Measurements from ENCODE around the gene EPHA1. TPM values are rescaled to one million over a fixed set of nuclear protein-coding genes. Genes with fewer than 3 reads are reported as not detected.
A peak's percentile ranks its signal among the peaks of the same experiment; 100 is the strongest.

The EPHA1 gene
- total RNA-seq, 4 donors from 2014 or later, result 0.17 to 0.23 TPM; not detected in 2

- TF ChIP-seq POLR2A (IDR thresholded peaks at IDR 0.05; ENCODE audit: low read depth) (no peak), EP300 (IDR thresholded peaks at IDR 0.05) (no peak), CTCF (IDR thresholded peaks at IDR 0.05) (no peak), POLR2AphosphoS5 (IDR thresholded peaks at IDR 0.05) (no peak)
- Histone ChIP-seq H3K4me1 (peaks cover 38 to 49% (median 44%) of the 10 kb centered on the region in 4 donors), H3K27me3 (no peaks in the 10 kb centered on the region), H3K9me3 (no peaks in the 10 kb centered on the region), H3K36me3 (peaks cover 0 to 18% (median 10%) of the 10 kb centered on the region in 4 donors), H3K4me3 (no peak overlapping the region), H3K27ac (replicated peaks in 1 of 4) (peak overlapping the region in 1 of 4 donors; percentile 11)
- DNase-seq (ENCODE audit: extremely low spot score), result no peak
- intact Hi-C loops (cut with DNase I), result no loop called here
- 63% methylated on average over 5 of the region's 7 CpGs for WGBS
These were observed 12.5 kb downstream of the EPHA1 start for GRCh38 chr7:143396182-143396581.

GRCh38 chr7:143395187-143396149 is 13.2 kb downstream of the EPHA1 start:
- Histone ChIP-seq H3K27ac (replicated peaks in 1 of 4) (peak overlapping the region in 2 of 4 donors; percentile 10 to 11), H3K36me3 (peaks cover 0 to 25% (median 16%) of the 10 kb centered on the region in 4 donors), H3K4me1 (peaks cover 45 to 56% (median 51%) of the 10 kb centered on the region in 4 donors), H3K9me3 (no peaks in the 10 kb centered on the region), H3K4me3 (no peak overlapping the region), H3K27me3 (no peaks in the 10 kb centered on the region)
- DNase-seq (ENCODE audit: extremely low spot score), result no peak
- no peak for TF ChIP-seq POLR2AphosphoS5 (IDR thresholded peaks at IDR 0.05)
- peak in 1 of 3 experiments; percentile 21 for TF ChIP-seq CTCF (IDR thresholded peaks at IDR 0.05)
- TF ChIP-seq EP300 (IDR thresholded peaks at IDR 0.05), result no peak
- TF ChIP-seq POLR2A (IDR thresholded peaks at IDR 0.05; ENCODE audit: low read depth), result no peak
- WGBS, result 71% methylated on average over 11 of the region's 21 CpGs
- intact Hi-C loops (cut with DNase I), result no loop called here

GRCh38 chr7:143394777-143395176 is 13.9 kb downstream of the EPHA1 start:
- Histone ChIP-seq H3K27me3 (no peaks in the 10 kb centered on the region), H3K4me1 (peaks cover 46 to 63% (median 58%) of the 10 kb centered on the region in 4 donors), H3K4me3 (no peak overlapping the region), H3K27ac (replicated peaks in 1 of 4) (peak overlapping the region in 1 of 4 donors; percentile 10), H3K9me3 (no peaks in the 10 kb centered on the region), H3K36me3 (peaks cover 7 to 32% (median 23%) of the 10 kb centered on the region in 4 donors)
- 88% methylated on average over 5 of the region's 6 CpGs for WGBS
- no peak for TF ChIP-seq POLR2A (IDR thresholded peaks at IDR 0.05; ENCODE audit: low read depth)
- no peak for TF ChIP-seq EP300 (IDR thresholded peaks at IDR 0.05)
- TF ChIP-seq CTCF (IDR thresholded peaks at IDR 0.05), result no peak
- intact Hi-C loops (cut with DNase I), result no loop called here
- no peak for DNase-seq (ENCODE audit: extremely low spot score)

GRCh38 chr7:143394068-143394467 is 14.6 kb downstream of the EPHA1 start:
- Histone ChIP-seq H3K27me3 (no peaks in the 10 kb centered on the region), H3K4me1 (peaks cover 46 to 70% (median 65%) of the 10 kb centered on the region in 4 donors), H3K9me3 (no peaks in the 10 kb centered on the region), H3K27ac (replicated peaks in 1 of 4) (peak overlapping the region in 1 of 4 donors; percentile 100), H3K4me3 (no peak overlapping the region), H3K36me3 (peaks cover 14 to 39% (median 30%) of the 10 kb centered on the region in 4 donors)
- intact Hi-C loops (cut with DNase I), result no loop called here
- 89% methylated on average over 6 of the region's 6 CpGs for WGBS
- no peak for DNase-seq (ENCODE audit: extremely low spot score)
- TF ChIP-seq EP300 (IDR thresholded peaks at IDR 0.05), result no peak

GRCh38 chr7:143393267-143394041 is 15.2 kb downstream of the EPHA1 start:
- no peak for TF ChIP-seq EP300 (IDR thresholded peaks at IDR 0.05)
- TF ChIP-seq POLR2A (IDR thresholded peaks at IDR 0.05; ENCODE audit: low read depth), result no peak
- no peak for TF ChIP-seq POLR2AphosphoS5 (IDR thresholded peaks at IDR 0.05)
- no peaks in the 10 kb centered on the region for H3K9me3 ChIP-seq
- no peak overlapping the region for H3K4me3 ChIP-seq
- 73% methylated on average over 10 of the region's 14 CpGs for WGBS
- peak overlapping the region; percentile 100 for H3K27ac ChIP-seq (replicated peaks in 1 of 4)
- no peaks in the 10 kb centered on the region for H3K27me3 ChIP-seq
- intact Hi-C loops (cut with DNase I), result no loop called here
- H3K36me3 ChIP-seq, result peaks cover 20 to 45% (median 36%) of the 10 kb centered on the region in 4 donors
- H3K4me1 ChIP-seq, result peaks cover 46 to 76% (median 71%) of the 10 kb centered on the region in 4 donors
- no peak for DNase-seq (ENCODE audit: extremely low spot score)
